Right lung (tissue), 10 donors: ENCODE data around the gene CETN1. TPM values are rescaled to one million over a fixed set of nuclear protein-coding genes. Genes with fewer than 3 reads are reported as not detected.

ENCODE experiments used
- DNase-seq, 2 donors: peaks; one replicate each; pipeline ENCODE4 v3.0.0-alpha.2; 2013
- long read RNA-seq, 8 donors: transcript quantifications; one replicate each; lab custom pipeline, GENCODE V29; 2026
- polyA plus RNA-seq, 5 donors: library from polyadenylated mRNA; unstranded; fragments of 120-200 nt; gene quantifications; one replicate each; pipeline versions ENCODE4 v1.2.1 to v1.2.3, GENCODE V29; 2013; ENCODE audit warnings: inconsistent platforms in 1 of 5, low replicate concordance in 1 of 5; ENCODE audit not compliant: insufficient read length in 5 of 5, insufficient read depth in 1 of 5

Gene CETN1
- not detected for polyA plus RNA-seq
- long read RNA-seq, donor 1, result 0 reads
- long read RNA-seq, donor 2, result 0 reads
- long read RNA-seq, donor 3, result 0 reads
- long read RNA-seq, donor 4, result 0 reads
- long read RNA-seq, donor 5, result 0 reads
- long read RNA-seq, donor 6, result 0 reads
- long read RNA-seq, donor 7, result 0 reads
- long read RNA-seq, donor 8, result 0 reads

- no peak for DNase-seq
These were observed at the start of gene CETN1 for GRCh38 chr18:580154-580553. TSS of gene CETN1 (plus strand) at chr18:580380. CDS start at chr18:580409, 29 bp downstream.

DNA sequence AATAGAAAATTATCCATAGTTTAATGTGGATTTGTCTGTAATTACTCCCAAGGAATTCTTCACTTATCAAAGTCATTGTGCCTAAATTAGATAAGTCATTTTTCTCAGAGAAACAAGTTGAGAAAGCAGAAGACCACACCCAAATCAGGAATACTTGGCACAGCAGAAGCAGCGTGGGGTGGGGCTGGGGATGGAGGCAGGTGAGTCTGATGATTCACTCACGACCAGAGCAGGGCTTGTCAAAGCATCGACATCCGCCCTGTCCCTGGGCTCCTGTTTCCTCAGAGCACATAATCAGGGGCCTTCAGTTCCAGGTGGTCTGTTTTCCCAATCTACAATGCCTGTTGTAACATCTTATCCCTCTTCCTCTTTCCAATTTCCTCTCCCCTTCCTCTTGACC is 48.2 kb upstream of the CETN1 start:
- DNase-seq, result no peak

- DNase-seq, result no peak
These were observed 47.5 kb upstream of the CETN1 start for GRCh38 chr18:532632-533031.

DNA sequence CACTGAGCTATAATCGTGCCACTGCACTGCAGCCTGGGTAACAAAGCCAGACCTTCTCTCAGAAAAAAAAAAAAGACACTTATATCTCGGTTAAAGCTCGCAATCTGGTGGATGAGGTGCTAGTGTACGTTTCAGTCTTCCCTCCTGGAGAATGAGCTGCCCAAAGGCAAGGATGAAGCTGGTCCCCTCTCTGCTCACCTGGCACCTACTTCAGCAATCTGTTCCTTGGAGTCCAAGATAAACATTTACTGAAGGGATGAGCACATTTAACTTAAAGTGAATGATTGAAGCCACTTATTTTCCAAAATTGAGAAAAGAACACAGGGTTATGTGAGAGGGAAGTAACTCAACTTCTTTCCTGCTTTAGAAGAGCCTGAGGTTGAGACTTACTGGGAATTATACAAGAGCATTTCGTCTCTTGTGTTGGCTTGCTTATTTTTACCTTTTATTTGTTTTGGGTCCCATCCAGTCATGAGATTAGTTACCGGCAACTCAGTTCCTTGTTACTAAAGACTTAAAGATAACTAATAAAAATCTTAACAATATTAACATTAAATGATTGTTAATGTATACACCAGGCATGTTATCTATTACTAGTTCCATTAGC is 46.1 kb upstream of the CETN1 start:
- no peak for DNase-seq

GRCh38 chr18:543447-544078 is 36.6 kb upstream of the CETN1 start:
- peak; percentile 66 to 76 for DNase-seq

DNA sequence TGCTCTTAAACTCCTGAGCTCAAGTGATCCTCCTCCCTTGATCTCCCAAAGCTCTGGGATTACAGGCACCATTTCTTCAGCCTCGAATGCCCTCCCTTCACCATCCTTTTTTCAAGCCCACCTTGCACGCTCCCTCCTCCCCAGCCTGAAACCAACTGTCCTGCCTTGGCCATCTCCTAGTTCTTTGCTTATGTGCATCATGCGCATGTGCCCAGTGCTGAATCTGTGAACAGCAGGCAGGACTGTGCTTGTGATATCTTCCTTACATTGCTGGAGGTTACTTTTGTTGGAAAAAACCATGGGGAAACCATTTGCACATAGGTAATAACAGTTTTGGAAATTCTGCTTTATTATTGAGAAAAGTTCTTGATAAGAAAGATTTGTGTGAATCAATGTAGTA is 30.2 kb upstream of the CETN1 start:
- DNase-seq, result no peak

GRCh38 chr18:551404-552061 is 28.6 kb upstream of the CETN1 start:
- no peak for DNase-seq

- no peak for DNase-seq
These were observed 24.3 kb upstream of the CETN1 start for GRCh38 chr18:555705-556457.

DNA sequence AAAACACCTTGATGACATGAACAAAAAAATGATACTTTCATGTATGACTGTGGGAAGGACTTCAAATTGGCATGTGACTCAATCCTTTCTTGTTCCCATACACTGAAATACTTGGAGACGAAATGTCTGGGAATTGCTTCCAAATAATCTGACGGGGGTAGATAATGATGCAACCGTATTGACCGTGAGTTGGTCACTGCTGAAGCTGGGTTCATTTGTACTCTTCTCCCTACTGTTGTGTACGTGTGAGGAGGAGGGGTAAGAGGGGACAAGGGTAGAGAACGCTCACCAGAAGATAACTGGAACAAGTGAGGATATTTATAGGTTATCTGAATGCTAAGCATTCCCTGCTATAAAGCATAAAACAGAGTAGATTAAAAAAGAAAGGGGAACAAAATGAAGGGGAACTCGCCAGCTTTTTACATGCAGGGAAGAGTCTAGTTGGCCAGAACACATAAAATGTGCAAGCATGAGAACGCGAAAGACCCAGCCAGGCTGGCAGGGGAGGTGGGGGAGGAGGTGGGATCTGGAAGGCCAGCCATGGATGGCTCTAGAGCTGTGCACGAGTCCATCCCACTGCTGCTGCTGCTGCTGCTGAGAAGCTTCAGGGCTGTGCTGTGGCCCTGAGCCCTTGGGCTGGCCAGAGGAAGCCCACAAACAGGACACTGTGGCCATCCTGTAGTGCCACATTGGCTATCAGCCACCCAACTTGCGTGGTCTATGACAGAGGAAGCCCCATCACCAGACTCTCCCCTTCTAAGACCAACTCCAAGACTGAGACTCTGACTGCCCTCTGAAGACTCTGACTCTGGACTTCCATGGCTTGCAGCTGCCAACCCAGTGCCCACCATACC is 15.2 kb upstream of the CETN1 start:
- DNase-seq, result no peak

GRCh38 chr18:565562-566061 is 14.6 kb upstream of the CETN1 start:
- no peak for DNase-seq

- peak; percentile 58 to 60 for DNase-seq
These were observed 13.1 kb upstream of the CETN1 start for GRCh38 chr18:567122-567521.

GRCh38 chr18:568731-569130 is 11.4 kb upstream of the CETN1 start:
- no peak for DNase-seq

- no peak for DNase-seq
These were observed 9.9 kb upstream of the CETN1 start for GRCh38 chr18:570256-570655.

- no peak for DNase-seq
These were observed 9.5 kb upstream of the CETN1 start for GRCh38 chr18:570697-571096.

- peak in 1 of 2 donors; percentile 60 for DNase-seq
These were observed 7.9 kb upstream of the CETN1 start for GRCh38 chr18:572091-572830.

DNA sequence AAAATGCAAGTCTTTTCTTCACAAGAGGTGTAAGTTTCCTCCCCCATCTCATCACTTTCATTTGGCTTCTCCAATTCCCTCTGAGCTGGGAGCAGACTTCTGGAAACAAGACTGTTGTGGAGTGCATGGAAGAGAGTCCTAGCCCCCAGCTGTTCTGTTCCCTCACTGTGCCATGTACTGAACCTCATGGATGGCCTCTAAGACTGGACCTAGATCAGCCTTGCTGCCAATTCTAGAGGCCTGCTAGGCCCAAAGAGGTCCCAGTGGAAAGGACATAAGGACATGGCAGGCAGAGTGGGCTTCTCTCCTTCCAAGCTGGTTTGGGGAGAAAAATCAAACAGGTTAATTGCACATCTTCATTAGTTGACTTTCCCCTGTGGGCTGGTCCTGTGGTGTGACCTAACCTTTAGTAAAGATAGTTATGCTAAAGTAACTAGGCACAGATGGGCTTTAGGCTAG is 7.3 kb upstream of the CETN1 start:
- DNase-seq, result no peak

DNA sequence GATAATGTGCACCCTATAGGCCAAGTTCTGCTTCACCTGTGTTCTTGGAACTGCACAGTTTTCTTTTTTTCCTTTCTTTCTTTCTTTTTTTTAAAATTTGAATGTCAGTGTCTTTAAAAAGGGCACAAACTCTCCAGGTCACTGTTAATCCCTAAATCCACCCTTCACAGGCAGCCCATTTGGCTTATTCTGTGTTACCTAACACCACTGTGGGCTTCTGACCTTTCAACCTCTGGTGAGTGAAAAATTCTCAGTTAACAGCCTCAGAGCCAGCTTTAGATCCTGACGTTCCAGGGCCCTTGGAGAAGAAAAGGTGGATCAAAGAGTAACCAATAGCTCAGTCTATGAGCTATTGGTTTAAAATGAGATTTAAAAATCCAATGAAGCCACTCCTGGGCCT is 6.8 kb upstream of the CETN1 start:
- DNase-seq, result no peak

DNA sequence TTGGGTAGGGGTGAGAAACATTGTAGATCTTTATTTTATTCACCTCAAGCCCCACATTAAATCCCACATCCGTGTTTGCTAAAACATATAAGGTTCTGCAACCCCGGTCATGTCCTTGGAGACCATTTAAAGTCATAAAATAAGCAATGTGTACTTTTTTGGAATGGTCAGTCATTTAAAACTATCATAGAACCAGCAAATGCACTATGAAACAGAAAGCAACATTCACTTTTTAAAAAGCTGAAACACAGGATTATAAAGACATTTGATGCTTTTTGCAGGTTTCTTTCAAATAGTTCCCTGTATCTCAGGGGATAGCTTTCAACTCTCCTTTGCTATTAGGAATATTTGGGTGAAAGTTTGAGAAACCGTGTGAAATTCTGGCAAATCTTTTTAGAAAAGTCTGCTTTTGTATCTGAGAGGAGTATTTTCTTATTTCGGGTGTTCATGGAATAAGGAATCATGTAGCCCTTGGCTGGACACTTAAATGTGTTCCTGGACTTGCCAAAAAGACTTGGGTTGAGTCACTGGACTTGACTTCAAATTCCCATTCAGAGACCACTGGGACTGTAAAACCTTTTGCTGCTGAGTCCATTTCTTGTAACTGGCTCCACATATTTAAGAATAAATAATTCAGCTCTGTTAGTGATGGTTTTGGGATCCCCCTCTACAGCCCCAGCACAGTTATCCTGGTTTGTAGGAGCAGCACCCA is 5.9 kb upstream of the CETN1 start:
- DNase-seq, result no peak

GRCh38 chr18:574865-575645 is 5.1 kb upstream of the CETN1 start:
- peak in 1 of 2 donors; percentile 51 for DNase-seq
